ENCODE measurements around the gene MUS81. TPM values are rescaled to one million over a fixed set of nuclear protein-coding genes. Genes with fewer than 3 reads are reported as not detected.
A peak's percentile ranks its signal among the peaks of the same experiment; 100 is the strongest.

MUS81 gene
- polyA plus RNA-seq, 4 donors, result 45.3 to 118 (median 73.8) TPM

DNA sequence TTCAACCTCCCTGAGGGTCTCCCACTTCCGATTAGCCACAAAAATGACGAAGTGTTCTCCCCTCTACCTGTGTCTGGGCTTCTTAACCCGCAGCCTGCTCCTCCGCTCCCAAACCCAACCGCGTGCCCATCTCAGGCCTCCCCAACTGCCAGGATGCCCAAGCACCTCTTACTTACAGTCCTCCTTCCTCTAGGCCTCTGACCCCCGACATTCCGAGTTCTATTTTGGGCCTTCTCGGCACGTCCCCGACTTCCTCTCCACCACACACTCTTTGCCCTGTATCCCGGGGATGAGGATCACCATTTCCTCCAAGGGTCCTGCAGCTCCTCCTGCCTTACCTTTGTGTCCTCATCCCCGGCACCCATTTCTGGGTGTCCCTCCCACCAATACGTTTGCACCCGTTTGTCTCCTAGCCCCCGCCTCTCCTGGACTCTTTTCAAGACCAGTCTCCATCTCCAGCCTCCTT lies 388 bp upstream of the MUS81 start:
- peak overlapping the region; percentile 24 to 72 (median 64) for H3K4me3 ChIP-seq (ENCODE audit: low read depth in 1 of 3, low read length in 3 of 3)
- peak overlapping the region; percentile 95 to 97 (median 97) for H3K27ac ChIP-seq (ENCODE audit: low read depth in 1 of 3, low read length in 2 of 3)
- peaks cover 17 to 59% (median 25%) of the 10 kb centered on the region in 3 donors for H3K36me3 ChIP-seq (ENCODE audit: control insufficient read depth in 3 of 3, insufficient read depth in 2 of 3, low read depth in 1 of 3, low read length in 3 of 3)
- H3K9me3 ChIP-seq (ENCODE audit: control insufficient read depth in 2 of 2, insufficient read depth in 1 of 2, low read depth in 1 of 2, low read length in 1 of 2), result no peaks in the 10 kb centered on the region
- WGBS, 3 donors, result 3 to 10% (median 6%) methylated on average over 16 of the region's 16 CpGs
- FAIRE-seq, result no peak
- H3K4me1 ChIP-seq (ENCODE audit: control insufficient read depth in 3 of 3, insufficient read depth in 2 of 3, low read depth in 1 of 3, low read length in 2 of 3), result peaks cover 0 to 47% (median 3%) of the 10 kb centered on the region in 3 donors
- no peak for DNase-seq
- no peaks in the 10 kb centered on the region for H3K27me3 ChIP-seq (ENCODE audit: control insufficient read depth in 3 of 3, insufficient read depth in 3 of 3, low read length in 3 of 3)

- H3K4me3 ChIP-seq (ENCODE audit: low read depth in 1 of 3, low read length in 3 of 3), result peak overlapping the region; percentile 64 to 85 (median 72)
- H3K4me1 ChIP-seq (ENCODE audit: control insufficient read depth in 3 of 3, insufficient read depth in 2 of 3, low read depth in 1 of 3, low read length in 2 of 3), result peaks cover 0 to 34% (median 3%) of the 10 kb centered on the region in 3 donors
- H3K9me3 ChIP-seq (ENCODE audit: control insufficient read depth in 2 of 2, insufficient read depth in 1 of 2, low read depth in 1 of 2, low read length in 1 of 2), result no peaks in the 10 kb centered on the region
- no peaks in the 10 kb centered on the region for H3K27me3 ChIP-seq (ENCODE audit: control insufficient read depth in 3 of 3, insufficient read depth in 3 of 3, low read length in 3 of 3)
- peak overlapping the region; percentile 95 to 97 (median 97) for H3K27ac ChIP-seq (ENCODE audit: low read depth in 1 of 3, low read length in 2 of 3)
- peak in 1 of 2 donors; percentile 31 for DNase-seq
- no peak for FAIRE-seq
- 3 to 10% (median 7%) methylated on average over 14 of the region's 14 CpGs for WGBS, 3 donors
- H3K36me3 ChIP-seq (ENCODE audit: control insufficient read depth in 3 of 3, insufficient read depth in 2 of 3, low read depth in 1 of 3, low read length in 3 of 3), result peaks cover 12 to 59% (median 21%) of the 10 kb centered on the region in 3 donors
These were observed 902 bp downstream of the MUS81 start for GRCh38 chr11:65861165-65861505.

DNA sequence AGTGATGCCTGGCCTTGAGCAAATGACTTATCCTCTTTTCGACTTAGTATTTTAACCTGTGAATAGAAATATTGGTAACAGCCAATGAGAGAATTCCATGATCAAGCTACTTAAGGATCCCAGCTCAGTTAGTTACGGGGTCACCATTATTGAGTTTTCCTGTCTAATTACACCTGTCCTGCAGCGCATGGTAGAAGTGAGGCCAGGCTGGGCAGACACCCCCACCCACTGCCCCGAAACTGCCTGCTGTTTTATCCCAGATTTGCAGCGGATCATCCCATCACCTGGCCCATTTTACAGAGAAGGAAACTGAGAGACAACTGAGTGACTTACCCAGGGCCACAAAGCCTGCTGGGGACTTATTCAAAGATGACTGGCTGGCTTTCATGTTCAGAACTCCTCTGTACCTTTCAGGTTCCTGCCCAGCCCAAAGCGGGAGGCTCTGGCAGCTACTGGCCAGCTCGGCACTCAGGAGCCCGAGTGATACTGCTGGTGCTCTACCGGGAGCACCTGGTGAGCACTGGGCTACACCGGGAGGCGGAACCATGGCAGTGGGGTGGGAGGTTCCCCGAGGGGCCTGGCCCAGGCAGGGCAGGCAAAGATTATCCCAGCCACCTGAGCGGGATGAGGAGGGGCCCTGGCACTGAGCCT lies 1.4 kb downstream of the MUS81 start:
- no peak overlapping the region for H3K27ac ChIP-seq (ENCODE audit: low read depth in 1 of 3, low read length in 2 of 3)
- 71 to 82% (median 80%) methylated on average over 13 of the region's 13 CpGs for WGBS, 3 donors
- H3K4me1 ChIP-seq (ENCODE audit: control insufficient read depth in 3 of 3, insufficient read depth in 2 of 3, low read depth in 1 of 3, low read length in 2 of 3), result peaks cover 0 to 29% (median 3%) of the 10 kb centered on the region in 3 donors
- peak overlapping the region; percentile 64 to 85 (median 72) for H3K4me3 ChIP-seq (ENCODE audit: low read depth in 1 of 3, low read length in 3 of 3)
- no peaks in the 10 kb centered on the region for H3K27me3 ChIP-seq (ENCODE audit: control insufficient read depth in 3 of 3, insufficient read depth in 3 of 3, low read length in 3 of 3)
- H3K36me3 ChIP-seq (ENCODE audit: control insufficient read depth in 3 of 3, insufficient read depth in 2 of 3, low read depth in 1 of 3, low read length in 3 of 3), result peaks cover 12 to 59% (median 20%) of the 10 kb centered on the region in 3 donors
- H3K9me3 ChIP-seq (ENCODE audit: control insufficient read depth in 2 of 2, insufficient read depth in 1 of 2, low read depth in 1 of 2, low read length in 1 of 2), result no peaks in the 10 kb centered on the region
- DNase-seq (no peak), FAIRE-seq (no peak)

DNA sequence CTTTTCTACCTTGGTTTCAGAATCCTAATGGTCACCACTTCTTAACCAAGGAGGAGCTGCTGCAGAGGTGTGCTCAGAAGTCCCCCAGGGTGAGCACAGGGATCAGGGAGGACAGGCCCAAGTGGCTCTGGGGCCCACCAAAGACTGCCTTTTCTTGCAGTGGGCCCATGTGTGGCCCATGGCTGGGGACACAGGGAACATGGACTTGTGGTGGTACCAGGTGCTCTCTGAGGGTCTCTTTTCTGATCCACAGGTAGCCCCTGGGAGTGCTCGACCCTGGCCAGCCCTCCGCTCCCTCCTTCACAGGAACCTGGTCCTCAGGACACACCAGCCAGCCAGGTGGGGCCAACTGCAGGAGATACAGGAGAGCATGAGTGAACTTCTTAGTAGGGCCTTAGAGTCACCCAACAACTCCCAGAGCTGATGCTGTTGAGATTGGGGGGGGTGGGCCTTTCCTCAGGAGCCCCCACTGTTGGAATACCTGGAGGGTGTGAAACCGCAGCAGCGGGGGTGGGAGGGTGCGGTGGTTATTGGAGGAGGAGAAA lies 2.0 kb downstream of the MUS81 start:
- H3K36me3 ChIP-seq (ENCODE audit: control insufficient read depth in 3 of 3, insufficient read depth in 2 of 3, low read depth in 1 of 3, low read length in 3 of 3), result peaks cover 16 to 60% (median 23%) of the 10 kb centered on the region in 3 donors
- FAIRE-seq, result no peak
- 77 to 87% (median 80%) methylated on average over 5 of the region's 5 CpGs for WGBS, 3 donors

DNA sequence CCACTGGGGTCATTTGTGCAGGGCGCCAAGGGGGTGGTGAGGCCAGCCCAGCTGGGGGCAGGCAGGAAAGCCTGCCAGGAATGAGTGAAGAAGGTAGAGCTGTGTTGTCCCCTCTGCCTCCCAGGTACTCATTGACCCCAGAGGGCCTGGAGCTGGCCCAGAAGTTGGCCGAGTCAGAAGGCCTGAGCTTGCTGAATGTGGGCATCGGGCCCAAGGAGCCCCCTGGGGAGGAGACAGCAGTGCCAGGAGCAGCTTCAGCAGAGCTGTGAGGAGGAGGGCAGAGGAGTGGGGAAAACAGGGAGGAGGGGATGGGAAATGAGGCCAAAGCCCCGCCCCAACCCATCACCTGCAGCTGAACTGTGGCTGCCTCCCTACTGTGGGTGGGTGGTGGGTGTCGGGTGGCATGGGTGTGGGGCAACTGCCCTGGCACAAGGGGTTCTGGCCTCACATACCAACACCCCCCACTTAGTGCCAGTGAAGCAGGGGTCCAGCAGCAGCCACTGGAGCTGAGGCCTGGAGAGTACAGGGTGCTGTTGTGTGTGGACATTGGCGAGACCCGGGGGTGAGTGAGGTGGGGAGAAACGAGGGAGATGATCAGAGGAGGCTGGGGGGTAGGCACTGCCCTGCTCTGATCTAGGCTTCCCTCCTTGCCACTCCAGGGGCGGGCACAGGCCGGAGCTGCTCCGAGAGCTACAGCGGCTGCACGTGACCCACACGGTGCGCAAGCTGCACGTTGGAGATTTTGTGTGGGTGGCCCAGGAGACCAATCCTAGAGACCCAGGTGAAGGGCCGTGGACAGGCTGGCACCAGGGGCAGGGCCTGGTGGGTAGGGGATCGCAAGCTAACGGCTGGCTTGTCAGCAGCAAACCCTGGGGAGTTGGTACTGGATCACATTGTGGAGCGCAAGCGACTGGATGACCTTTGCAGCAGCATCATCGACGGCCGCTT lies 3.0 kb downstream of the MUS81 start:
- H3K36me3 ChIP-seq (ENCODE audit: control insufficient read depth in 3 of 3, insufficient read depth in 2 of 3, low read depth in 1 of 3, low read length in 3 of 3), result peaks cover 16 to 70% (median 23%) of the 10 kb centered on the region in 3 donors
- DNase-seq (no peak), FAIRE-seq (no peak)
- 91 to 95% (median 93%) methylated on average over 21 to 24 of the region's 24 CpGs for WGBS, 3 donors
- no peaks in the 10 kb centered on the region for H3K27me3 ChIP-seq (ENCODE audit: control insufficient read depth in 3 of 3, insufficient read depth in 3 of 3, low read length in 3 of 3)
- no peak overlapping the region for H3K4me3 ChIP-seq (ENCODE audit: low read depth in 1 of 3, low read length in 3 of 3)
- peaks cover 0 to 29% (median 3%) of the 10 kb centered on the region in 3 donors for H3K4me1 ChIP-seq (ENCODE audit: control insufficient read depth in 3 of 3, insufficient read depth in 2 of 3, low read depth in 1 of 3, low read length in 2 of 3)
- no peaks in the 10 kb centered on the region for H3K9me3 ChIP-seq (ENCODE audit: control insufficient read depth in 2 of 2, insufficient read depth in 1 of 2, low read depth in 1 of 2, low read length in 1 of 2)
- H3K27ac ChIP-seq (ENCODE audit: low read depth in 1 of 3, low read length in 2 of 3), result no peak overlapping the region

More for the DNA sequence above, 2.0 kb downstream of the MUS81 start:
- Histone ChIP-seq H3K27me3 (ENCODE audit: control insufficient read depth in 3 of 3, insufficient read depth in 3 of 3, low read length in 3 of 3) (no peaks in the 10 kb centered on the region), H3K4me1 (ENCODE audit: control insufficient read depth in 3 of 3, insufficient read depth in 2 of 3, low read depth in 1 of 3, low read length in 2 of 3) (peaks cover 0 to 29% (median 3%) of the 10 kb centered on the region in 3 donors), H3K27ac (ENCODE audit: low read depth in 1 of 3, low read length in 2 of 3) (no peak overlapping the region), H3K9me3 (ENCODE audit: control insufficient read depth in 2 of 2, insufficient read depth in 1 of 2, low read depth in 1 of 2, low read length in 1 of 2) (no peaks in the 10 kb centered on the region), H3K4me3 (ENCODE audit: low read depth in 1 of 3, low read length in 3 of 3) (no peak overlapping the region)
- DNase-seq, result no peak

DNA sequence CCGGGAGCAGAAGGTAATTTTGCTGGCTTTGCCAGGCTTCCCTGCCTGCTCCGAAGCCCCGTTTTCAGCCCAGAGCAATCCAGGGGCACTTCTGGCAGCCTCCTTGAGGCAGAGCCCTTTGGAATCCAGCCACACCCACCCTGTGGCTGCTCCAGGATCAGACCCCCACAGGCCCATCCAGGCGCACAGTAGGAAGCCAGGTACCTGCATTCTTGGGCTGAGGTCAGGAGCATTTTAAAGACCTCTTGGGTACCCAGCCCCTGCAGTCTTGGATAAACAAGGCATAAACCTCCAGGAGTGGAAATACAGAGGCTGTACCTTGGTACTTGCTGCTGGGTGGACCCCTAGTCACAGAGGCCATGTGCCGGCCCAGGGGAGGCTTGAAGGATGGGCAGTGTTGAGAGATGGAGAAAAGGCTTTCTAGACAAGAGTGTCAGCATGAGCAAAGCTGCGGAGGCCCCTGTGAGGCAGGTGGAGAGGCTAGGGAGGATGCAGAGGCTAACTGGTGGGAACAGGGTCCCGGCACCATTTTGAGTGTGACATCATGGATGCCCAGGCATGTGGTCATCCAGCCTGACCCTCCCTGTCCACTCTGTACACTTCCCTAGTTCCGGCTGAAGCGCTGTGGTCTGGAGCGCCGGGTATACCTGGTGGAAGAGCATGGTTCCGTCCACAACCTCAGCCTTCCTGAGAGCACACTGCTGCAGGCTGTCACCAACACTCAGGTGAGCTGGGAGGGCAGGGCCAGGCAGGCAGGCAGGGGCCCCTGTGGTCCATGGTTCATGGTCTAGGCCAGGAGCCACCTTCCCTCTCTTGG lies 3.9 kb downstream of the MUS81 start:
- no peak for FAIRE-seq
- 88 to 95% (median 89%) methylated on average over 11 to 12 of the region's 12 CpGs for WGBS, 3 donors
- H3K4me3 ChIP-seq (ENCODE audit: low read depth in 1 of 3, low read length in 3 of 3), result no peak overlapping the region
- H3K36me3 ChIP-seq (ENCODE audit: control insufficient read depth in 3 of 3, insufficient read depth in 2 of 3, low read depth in 1 of 3, low read length in 3 of 3), result peaks cover 16 to 78% (median 23%) of the 10 kb centered on the region in 3 donors
- H3K4me1 ChIP-seq (ENCODE audit: control insufficient read depth in 3 of 3, insufficient read depth in 2 of 3, low read depth in 1 of 3, low read length in 2 of 3), result peaks cover 0 to 22% (median 3%) of the 10 kb centered on the region in 3 donors
- no peak for DNase-seq
- H3K27me3 ChIP-seq (ENCODE audit: control insufficient read depth in 3 of 3, insufficient read depth in 3 of 3, low read length in 3 of 3), result no peaks in the 10 kb centered on the region
- no peak overlapping the region for H3K27ac ChIP-seq (ENCODE audit: low read depth in 1 of 3, low read length in 2 of 3)
- H3K9me3 ChIP-seq (ENCODE audit: control insufficient read depth in 2 of 2, insufficient read depth in 1 of 2, low read depth in 1 of 2, low read length in 1 of 2), result no peaks in the 10 kb centered on the region

DNA sequence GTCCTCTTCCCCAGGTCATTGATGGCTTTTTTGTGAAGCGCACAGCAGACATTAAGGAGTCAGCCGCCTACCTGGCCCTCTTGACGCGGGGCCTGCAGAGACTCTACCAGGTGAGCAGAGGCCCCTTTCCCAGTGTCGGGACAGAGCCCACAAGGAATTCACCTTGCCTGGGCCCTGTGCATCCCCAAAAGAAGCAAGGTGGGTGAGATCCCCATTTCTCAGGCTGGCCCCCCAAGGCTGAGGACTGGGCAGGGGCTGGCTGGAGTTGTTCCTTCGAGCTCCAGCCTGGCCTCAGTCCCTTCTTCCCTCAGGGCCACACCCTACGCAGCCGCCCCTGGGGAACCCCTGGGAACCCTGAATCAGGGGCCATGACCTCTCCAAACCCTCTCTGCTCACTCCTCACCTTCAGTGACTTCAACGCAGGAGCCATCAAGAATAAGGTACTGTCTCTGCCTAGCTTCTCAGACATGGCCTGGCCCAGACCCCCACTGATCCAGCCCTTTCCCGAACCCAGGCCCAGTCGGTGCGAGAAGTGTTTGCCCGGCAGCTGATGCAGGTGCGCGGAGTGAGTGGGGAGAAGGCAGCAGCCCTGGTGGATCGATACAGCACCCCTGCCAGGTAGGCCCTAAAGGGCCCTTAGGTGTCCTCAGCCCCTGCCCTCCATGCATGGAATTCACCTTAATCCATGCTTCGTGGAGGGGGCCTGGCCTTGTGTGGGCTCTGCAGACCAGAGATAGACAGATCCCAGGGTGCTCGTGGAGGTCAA lies 4.7 kb downstream of the MUS81 start:
- Histone ChIP-seq H3K27me3 (ENCODE audit: control insufficient read depth in 3 of 3, insufficient read depth in 3 of 3, low read length in 3 of 3) (no peaks in the 10 kb centered on the region), H3K9me3 (ENCODE audit: control insufficient read depth in 2 of 2, insufficient read depth in 1 of 2, low read depth in 1 of 2, low read length in 1 of 2) (no peaks in the 10 kb centered on the region), H3K27ac (ENCODE audit: low read depth in 1 of 3, low read length in 2 of 3) (no peak overlapping the region), H3K4me1 (ENCODE audit: control insufficient read depth in 3 of 3, insufficient read depth in 2 of 3, low read depth in 1 of 3, low read length in 2 of 3) (peaks cover 0 to 16% (median 3%) of the 10 kb centered on the region in 3 donors), H3K36me3 (ENCODE audit: control insufficient read depth in 3 of 3, insufficient read depth in 2 of 3, low read depth in 1 of 3, low read length in 3 of 3) (peaks cover 16 to 84% (median 23%) of the 10 kb centered on the region in 3 donors), H3K4me3 (ENCODE audit: low read depth in 1 of 3, low read length in 3 of 3) (no peak overlapping the region)
- DNase-seq (no peak), FAIRE-seq (no peak)
- 90 to 93% (median 90%) methylated on average over 17 to 18 of the region's 18 CpGs for WGBS, 3 donors
